GM18909 (cell line): ENCODE measurements around the gene STX4.

Experiments used
- ATAC-seq: cut with Tn5 transposase; IDR thresholded peaks from one replicate; pipeline ENCODE4 v1.9.1; 2021; ENCODE audit warnings: mild to moderate bottlenecking; ENCODE audit not compliant: unreplicated experiment, poor library complexity

Gene STX4

GRCh38 chr16:31032736-31033708, at the start of gene STX4:
Gene STX4, plus strand, starts transcription at chr16:31033558. Its CDS starts 248 bp downstream, at chr16:31033806.
- ATAC-seq: peak; percentile 84

- ATAC-seq: no peak
Measured at GRCh38 chr16:30983898-30984610, 49.3 kb upstream of the STX4 start.

GRCh38 chr16:30984669-30985400, 48.5 kb upstream of the STX4 start, which contains the start of gene HSD3B7:
Gene HSD3B7, plus strand, starts transcription at chr16:30985207. Its CDS starts 452 bp downstream, at chr16:30985659.
- ATAC-seq: peak; percentile 48

GRCh38 chr16:30985401-30986128, 47.8 kb upstream of the STX4 start:
- no peak for ATAC-seq

- ATAC-seq: no peak
Measured at GRCh38 chr16:30986129-30986991, 47.0 kb upstream of the STX4 start.

- no peak for ATAC-seq
Measured at GRCh38 chr16:30987581-30988190, 45.7 kb upstream of the STX4 start.

- ATAC-seq: no peak
Measured at GRCh38 chr16:30989469-30990047, 43.8 kb upstream of the STX4 start.

GRCh38 chr16:30990105-30990504, 43.3 kb upstream of the STX4 start:
- ATAC-seq: no peak

GRCh38 chr16:30991052-30991451, 42.3 kb upstream of the STX4 start:
- ATAC-seq: no peak

GRCh38 chr16:30992276-30992780, 41.0 kb upstream of the STX4 start:
- ATAC-seq: no peak

- no peak for ATAC-seq
Measured at GRCh38 chr16:30992931-30993816, 40.2 kb upstream of the STX4 start.

GRCh38 chr16:30995927-30996323, 37.4 kb upstream of the STX4 start:
- no peak for ATAC-seq

GRCh38 chr16:30996324-30996984, 36.9 kb upstream of the STX4 start:
- no peak for ATAC-seq

GRCh38 chr16:30996985-30997724, 36.2 kb upstream of the STX4 start:
- ATAC-seq: peak; percentile 67

- ATAC-seq: no peak
Measured at GRCh38 chr16:30997725-30998711, 35.3 kb upstream of the STX4 start.
